DMS 273 (cell line): ENCODE measurements around the gene ANXA1.
A peak's percentile ranks its signal among the peaks of the same experiment; 100 is the strongest.
"Not testable (repeated sequence)": the region's sequence is repeated elsewhere in the genome, so short reads cannot be mapped to it uniquely, and the experiment has no call there.

Experiments
- DNase-seq: peaks from one replicate; lab custom pipeline; 2025; ENCODE audit not compliant: unreplicated experiment; lab: John Stamatoyannopoulos, UW

ANXA1 gene

DNA sequence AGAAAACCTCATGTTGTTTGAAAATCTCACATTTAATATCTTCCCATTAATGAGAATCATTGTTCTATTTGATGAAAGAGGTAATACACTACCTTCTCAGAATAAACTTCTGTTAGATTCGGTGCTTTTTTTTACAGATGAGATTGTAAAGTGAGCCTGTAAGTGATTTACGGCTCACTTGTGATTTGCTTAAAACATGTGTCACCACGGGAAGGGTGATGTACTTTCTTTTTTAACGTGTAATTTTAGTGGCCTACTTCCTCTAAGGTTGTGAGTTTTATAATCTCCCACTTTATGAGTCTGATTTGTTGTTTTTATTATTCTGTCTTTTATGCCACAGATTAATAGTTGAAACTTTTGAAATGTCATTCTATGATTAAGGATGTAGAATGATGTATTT is 15.9 kb downstream of the ANXA1 start:
- no peak for DNase-seq

DNA sequence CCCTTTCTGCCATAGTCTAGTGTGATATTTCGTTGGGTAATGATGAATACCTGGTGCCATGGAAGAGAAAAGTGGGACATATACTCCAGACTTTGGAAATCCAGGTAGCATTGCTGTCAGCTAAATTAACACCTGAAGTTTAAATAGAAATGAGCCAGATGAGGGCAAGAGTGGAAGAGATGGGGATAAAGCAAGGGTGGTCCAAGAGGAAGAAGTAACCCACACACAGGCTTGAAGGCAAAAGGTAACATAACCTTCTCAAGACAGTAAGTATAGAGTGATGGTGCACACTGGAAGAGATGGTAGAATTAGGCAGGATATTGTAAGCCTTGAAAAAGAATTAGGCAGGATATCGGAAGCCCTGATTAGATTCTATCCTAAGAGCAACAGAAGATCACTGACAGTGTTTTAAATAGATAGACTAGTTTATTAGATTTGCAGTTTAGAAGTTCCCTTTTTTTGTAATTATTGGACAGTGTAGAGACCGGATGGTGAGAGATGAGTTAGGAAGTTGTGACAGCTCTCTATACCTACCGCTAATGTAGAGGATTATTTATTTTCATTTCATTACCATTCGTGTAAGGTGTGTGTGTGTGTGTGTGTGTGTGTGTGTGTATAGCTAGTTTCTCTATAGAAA is 16.8 kb downstream of the ANXA1 start:
- DNase-seq = no peak

DNA sequence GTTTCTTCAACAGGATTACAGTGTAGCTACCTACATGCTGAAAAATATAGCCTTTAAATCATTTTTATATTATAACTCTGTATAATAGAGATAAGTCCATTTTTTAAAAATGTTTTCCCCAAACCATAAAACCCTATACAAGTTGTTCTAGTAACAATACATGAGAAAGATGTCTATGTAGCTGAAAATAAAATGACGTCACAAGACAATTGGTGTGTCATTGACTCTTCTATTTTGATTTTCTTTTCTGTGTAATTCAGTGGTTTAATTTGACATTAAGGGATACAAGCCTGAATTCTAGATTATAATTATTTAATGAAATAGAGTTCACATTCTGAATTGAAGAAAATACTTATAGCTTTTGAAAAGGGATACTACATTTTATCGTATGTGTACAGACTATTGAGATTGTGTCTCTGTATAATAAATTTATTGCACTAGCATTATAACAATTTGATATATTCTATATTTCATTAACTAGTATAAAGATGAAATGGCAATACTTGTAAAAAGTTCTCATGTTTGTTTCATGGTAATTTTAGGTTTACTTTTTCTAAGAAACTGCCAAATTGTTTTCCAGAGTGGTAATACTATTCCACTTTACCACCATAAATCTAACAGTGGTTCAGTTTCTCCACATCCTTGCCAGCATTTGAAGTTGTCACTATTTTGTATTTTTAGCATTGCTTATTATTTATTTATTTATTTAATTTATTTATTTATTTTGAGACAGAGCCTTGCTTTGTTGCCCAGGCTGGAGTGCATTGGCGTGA is 18.7 kb downstream of the ANXA1 start:
- DNase-seq = no peak

DNA sequence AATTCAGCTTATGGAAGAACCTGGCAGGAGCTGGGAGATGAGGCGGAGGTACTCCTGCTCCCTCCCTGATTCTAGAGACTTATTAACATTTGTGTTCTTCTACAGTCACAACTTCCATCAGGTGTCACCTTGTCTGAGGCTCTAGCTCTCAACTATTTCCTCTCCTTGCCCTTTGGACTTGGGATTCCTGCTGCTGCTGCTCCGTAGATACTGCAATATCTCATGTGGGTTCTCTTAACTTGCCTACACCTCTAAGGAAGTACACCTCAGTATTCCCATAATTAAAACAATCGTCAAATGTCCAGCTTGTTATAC is 21.2 kb downstream of the ANXA1 start:
- no peak for DNase-seq

DNA sequence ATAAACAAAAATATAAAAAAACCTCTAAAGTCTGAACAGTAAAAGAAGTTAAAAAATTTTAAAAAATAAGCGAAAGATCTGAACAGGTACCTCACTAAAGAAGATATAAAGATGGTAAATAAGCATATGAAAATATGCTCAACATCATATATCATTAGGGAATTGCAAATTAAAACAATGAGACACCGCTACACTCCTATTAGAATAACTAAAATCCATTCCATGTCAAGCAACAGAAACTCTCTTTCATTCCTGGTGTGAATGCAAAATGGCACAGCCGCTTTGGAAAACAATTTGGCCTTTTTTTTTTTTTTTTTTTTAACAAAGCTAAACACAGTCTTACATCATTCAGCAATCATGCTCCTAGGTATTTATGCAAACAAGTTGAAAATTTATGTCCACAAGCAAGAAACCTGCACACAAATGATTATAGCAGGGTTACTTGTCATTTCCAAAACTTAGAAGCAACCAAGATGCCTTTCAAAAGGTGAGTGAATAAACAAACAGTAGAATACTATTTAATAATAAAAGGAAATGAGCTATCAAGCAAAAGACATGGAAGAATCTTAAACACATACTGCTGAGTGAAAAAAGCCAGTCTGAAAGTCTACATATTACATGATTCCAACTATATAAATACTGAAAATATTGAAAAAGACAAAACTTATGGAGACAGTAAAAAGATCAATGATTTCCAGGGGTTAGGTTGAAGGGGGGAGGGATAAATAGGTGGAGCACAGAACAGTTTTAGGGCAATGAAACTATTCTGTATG is 22.1 kb downstream of the ANXA1 start:
- no peak for DNase-seq

DNA sequence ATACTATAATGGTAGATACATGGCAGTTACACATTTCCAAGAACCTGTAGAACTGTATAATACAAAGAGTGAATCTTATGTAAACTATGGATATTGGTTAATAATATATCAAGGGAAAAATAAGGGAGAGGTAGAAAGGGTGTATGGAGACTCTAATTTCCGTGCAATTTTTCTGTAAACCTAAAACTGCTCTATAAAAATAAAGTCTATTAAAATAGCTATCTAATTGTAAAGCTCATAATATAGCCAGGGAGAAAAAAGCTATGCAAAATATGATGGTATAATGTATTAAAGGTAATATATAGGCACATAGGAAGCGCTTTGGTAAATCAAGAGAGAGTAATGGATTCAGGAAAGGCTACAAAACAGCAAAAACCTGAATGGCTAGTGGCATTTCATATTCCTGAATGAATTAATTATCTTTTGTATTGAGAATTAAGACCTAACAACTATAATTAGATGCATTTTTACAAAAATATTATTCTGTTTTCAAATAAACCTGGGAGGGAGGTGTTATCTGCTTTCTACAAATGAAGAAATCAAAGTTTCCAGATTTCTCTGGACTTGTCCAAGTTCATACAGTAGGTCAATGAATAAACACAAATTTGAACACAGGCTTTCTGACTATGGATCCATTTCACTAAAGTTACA is 22.8 kb downstream of the ANXA1 start:
- DNase-seq = no peak

DNA sequence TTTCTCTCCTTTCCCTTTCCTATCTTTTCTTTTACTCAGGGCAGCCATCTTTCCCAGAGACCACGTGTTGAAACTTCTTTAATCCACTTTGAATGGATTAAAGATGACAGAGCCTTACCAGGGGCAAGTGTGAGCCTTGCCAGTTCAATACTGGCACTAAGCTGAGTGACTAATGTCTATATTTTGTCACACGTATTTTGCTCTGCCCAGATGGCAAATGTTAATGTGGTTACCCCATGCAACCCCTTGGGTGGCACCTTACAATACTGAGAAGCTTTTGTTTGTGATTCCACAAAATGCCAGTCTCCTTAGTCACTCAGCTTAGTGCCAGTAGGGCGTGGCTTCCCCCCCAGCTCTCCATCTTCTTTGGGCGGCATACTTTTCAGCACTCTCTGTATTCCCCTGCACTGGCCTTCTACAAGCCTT is 24.8 kb downstream of the ANXA1 start:
- no peak for DNase-seq

DNA sequence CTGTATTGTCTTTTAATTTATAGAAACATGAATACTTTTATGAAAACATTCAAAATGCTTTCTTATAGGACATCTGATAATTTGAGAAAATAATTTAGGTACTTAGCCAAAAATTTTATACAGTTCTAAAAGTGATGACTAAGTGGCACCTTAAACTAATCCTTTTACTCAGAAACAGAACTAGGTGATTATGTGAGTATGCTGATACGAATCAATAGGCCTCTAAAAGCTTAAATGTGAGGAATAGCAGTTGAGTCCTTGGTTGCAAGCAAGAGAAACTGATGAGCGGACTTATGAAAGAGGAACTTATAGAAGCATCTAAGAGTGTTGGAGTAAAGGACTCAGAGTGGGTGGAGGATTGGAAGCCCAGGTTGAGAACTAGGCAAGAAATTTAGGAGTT is 26.4 kb downstream of the ANXA1 start:
- no peak for DNase-seq

DNA sequence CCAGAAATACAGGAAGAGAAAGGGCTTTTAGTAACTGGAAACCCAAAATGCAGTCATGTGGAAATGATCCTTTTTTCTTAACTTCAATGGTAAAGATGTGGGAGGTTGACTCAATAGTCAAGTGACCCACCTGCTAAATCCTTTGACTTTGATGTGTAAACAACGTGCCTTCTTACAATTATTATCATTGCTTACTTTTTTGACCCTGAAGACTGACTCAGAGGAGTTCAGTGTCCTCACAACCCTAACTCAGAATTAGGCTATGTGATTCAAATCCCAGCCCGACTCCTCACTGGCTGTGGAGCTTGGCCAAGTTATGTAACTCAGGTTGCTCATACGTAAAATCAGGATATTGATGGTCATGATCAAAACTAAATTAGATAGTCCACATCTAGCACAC is 27.9 kb downstream of the ANXA1 start:
- peak; percentile 22 for DNase-seq

DNA sequence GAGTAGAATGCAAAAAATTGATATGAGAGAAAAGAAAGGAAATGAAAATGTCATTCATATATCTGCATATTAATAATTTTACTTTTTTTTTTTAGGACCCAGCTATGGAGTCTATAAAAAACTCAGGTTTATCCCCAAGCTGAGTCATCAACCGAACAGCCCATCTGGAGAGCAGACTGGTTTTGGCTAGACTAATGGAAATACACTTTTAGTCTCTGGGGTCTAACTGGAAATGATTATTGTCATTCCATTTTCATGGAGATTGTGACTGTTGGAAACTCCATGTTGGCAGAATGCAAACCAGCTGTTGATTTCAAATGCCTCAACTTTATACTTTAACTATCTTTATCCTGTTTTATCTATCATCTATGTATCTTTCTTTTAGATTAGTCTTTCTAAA is 28.7 kb downstream of the ANXA1 start:
- peak; percentile 42 for DNase-seq

DNA sequence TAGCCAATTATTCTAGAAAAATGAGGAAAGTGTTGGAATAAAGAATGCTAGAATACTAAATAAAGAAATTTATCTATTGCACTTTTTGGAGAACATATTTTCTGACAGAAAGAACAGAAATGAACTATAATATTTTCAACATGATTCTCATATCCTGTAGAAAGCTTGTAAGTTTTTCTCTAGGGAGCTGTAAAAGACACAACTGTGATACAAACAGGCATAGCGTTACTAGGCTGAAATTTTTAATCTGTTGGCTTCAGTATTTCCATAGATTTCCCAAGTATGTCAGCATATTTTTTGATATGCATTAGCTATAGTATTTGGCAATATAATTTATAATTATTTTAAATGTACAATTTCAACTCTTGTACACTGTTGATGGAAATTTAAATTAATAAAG is 31.3 kb downstream of the ANXA1 start:
- DNase-seq = no peak

DNA sequence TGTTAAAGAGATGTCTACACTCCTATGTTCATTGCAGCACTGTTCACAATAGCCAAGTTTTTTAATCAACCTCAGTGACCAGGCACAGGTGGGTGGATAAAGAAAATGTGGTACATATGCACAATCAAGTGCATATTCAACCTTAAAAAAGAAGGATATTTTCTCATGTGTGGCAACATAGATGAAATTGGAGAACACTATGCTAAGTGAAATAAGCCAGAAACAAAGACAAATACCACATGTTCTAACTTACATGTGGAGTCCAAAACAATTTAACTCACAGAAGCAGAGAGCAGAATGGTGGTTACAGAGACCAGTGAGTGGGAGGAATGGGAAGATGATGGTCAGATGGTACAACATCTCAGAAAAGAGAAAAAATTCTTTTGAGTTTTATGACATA is 31.8 kb downstream of the ANXA1 start:
- DNase-seq = no peak

DNA sequence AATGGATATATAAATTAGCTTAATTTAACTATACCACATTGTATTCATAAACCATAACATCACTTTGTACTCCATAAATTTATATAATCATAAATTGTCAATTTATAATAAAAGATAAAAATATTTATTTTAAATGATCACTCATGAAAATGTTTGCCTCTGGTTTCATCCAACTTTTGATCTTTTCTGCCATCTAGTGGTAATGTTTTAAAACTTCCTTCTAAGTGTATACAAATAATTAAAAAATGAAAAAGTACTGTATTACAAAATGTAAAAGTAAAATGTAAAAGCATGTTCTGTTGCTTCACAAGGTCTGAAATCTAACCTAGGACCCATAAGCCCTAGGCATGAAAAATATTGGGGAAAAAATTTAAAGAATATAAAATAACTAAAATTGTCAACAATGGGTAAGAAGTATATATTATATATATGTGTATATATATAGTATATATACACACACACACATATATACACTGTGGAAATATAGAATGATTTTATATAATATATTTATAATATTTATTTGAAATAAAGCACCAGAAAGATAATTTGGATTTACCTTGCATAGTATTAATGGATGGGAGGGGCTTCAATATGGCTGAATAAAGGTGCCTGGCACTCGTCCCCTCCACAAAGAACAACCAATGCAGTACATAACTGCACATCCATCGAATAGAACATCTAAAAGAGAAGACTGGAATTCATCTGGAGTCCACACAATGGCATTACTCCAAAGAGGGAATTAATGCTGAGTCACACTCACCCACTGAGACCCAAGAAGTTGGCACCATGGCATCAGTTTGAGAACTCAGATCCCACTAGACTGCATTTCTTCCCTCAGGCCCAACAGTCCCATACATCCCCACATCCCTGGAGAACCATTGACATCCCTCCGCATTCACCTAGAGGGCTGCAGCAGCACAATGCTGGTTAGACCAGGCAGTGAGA is 32.5 kb downstream of the ANXA1 start:
- DNase-seq = peak; percentile 57

DNA sequence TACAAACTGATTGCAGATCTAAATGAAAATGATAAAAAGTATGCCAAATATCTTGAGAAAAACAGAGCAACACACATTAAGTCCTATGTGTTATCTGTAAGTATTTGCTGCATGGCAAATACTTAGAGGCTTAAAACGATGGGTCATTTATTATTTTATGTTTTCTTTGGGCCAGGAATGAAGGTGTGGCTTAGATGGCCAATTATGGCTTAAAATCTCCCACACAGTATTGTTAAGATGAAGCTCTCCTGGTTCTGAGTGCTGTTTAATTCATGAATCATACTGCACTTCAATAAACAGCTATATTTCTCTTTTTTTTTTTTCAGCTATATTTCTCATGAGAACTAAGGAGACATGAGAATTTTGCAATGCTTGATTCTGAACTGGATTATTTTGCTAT is 39.4 kb downstream of the ANXA1 start:
- DNase-seq = not testable (repeated sequence)

DNA sequence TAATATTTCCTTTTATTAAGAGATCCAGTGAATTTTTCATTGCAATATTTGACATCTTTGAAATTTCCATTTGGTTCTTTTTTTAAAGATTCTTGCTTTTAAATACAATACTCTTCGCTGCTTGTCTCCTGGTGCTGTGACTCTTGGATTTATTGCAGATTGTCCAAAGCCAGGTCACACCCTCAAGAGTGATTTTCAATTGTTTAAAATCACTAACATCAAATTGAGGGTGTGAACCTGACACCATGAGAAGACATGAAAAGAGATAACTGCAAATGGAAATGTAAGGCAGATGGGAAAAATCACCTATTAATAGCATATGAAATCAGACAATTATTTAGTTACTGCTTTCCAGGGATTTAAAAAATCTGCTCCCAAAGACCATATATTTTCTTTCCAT is 42.6 kb downstream of the ANXA1 start:
- no peak for DNase-seq

DNA sequence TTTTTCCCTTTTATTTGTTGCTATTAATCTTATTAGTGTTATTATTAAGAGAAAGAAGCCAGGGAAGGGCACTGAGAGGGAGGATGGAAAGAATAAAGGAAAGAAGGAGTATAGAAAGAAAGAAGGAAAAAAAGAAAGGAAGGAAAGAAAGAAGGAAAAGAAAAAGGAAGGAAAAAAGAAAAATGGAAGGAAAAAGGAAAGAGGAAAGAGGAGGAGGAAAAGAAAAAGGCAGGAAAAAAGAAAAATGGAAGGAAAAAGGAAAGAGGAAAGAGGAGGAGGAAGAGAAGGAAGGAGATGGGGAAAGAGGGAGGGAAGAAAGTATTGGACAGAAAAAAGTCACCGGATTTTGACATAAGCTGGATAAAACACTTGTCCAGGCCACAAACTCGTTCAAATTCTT is 47.8 kb downstream of the ANXA1 start:
- no peak for DNase-seq

DNA sequence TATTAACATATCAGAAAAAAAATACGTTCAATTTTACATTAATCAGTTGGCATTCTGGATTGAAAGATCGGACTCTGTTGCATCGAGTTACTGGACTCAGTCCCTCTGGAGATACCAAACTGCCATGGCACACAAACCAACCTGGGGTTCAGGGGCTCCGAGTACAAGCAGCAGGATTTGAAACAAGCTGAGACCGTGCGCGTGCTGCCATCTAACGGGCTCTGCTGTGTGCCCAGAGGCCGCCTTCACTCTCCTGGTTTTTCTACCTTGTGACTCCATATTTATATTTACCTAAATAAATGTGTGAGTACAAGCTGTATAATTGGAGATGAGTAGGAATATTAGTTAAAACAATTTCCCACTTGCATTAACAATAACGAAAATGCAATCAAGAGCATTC is 48.2 kb downstream of the ANXA1 start:
- peak; percentile 27 for DNase-seq

DNA sequence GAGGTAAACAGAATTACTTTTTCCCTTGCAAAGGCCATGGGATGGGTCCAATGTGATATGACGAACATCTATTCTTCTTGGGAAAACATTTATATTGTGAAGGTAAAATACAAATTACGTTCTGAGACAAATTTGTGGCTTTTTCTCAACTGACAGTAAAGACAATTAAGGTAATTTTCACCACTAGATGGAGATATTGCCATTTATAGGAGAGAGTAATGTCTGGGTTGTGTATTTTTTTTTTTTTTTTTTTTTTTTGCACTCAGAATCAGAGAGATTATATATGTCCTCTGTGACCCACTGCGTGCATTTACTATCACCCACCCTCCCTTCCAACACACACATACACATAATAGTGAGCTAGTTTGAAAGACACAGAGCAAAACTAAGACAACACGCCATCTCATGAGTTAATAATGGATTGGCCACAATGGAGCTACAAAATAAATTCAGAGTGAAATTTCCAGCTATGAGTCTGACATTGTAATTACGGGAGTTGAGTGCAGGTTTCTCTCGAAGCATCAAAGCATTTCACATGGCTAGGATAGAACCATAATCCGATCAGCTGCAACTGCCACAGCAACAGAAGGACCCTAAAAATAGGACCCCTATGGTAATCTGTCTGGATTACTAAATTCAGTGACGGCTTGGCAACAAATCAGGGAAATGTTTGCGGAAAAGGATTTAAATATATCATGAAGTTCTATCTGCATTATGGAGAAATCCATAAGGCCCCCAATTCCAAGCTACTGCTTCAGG is 49.2 kb downstream of the ANXA1 start:
- peak; percentile 68 for DNase-seq

DNA sequence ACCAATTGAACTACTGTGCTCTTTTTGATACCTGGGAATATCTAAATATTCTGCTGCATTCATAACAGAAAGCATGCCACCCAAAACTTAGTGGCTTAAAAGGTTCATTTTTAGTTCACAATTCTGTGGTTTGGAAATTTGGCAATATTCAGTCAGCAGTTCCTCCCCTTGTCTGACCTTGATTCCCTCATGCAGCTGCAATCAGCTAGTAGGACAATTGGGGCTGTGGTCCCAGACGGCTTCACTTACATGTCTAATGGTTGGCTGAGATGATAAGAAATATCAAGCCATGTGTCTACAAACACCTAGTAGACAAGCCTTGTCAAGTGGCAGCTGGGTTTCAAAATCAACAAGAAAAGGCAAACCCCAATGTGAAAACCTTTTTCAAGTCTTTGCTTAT is 51.3 kb downstream of the ANXA1 start:
- DNase-seq = no peak

DNA sequence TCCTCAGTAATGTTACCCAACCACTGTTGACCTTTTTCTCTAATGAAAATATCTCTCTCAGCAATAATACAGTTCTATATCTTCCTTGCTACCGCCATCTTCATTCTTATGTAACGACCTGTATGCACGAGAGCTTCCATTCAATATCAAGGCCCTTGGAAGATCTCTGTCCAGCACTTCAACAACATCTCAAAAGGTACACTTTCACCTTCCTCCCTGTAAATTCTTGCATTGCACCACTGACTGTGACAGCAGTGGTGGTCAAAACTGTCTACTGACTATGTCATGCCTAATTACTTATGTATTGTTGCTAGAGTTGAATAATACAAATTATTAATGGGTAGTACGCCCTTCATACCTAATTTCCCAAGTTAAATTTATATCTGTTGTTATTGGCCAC is 53.3 kb downstream of the ANXA1 start:
- DNase-seq = no peak
